H1 (cell line): ENCODE measurements around the gene JMJD1C. TPM values are rescaled to one million over a fixed set of nuclear protein-coding genes. Genes with fewer than 3 reads are reported as not detected.

Source experiments
- CTBP2 ChIP-seq: IDR thresholded peaks from 2 replicates; pipeline ENCODE4 v1.7.0; 2011; ENCODE audit warnings: borderline replicate concordance, mild to moderate bottlenecking, moderate library complexity, mixed read lengths, low read length; ENCODE audit not compliant: insufficient read depth, insufficient read length
- NANOG ChIP-seq: IDR thresholded peaks from 2 replicates; pipeline ENCODE4 v1.6.1; 2011; ENCODE audit warnings: low read length, low read depth, mild to moderate bottlenecking, inconsistent platforms; ENCODE audit not compliant: insufficient read depth, poor library complexity, severe bottlenecking
- TBP ChIP-seq: IDR thresholded peaks from 2 replicates; pipeline ENCODE4 v1.6.1; 2011; ENCODE audit warnings: low read depth, low read length, improper control_type of control experiment
- TCF12 ChIP-seq: IDR thresholded peaks from 2 replicates; pipeline ENCODE4 v1.6.1; 2011; ENCODE audit warnings: low read depth, mild to moderate bottlenecking, low read length
- polyA plus RNA-seq, 7 experiments: library from polyadenylated mRNA; depleted of rRNA in 3 of 7; stranded (reverse) in 5 of 7; unstranded in 2 of 7; fragments of >200 nt in 5 of 7; fragments of 200-250 nt in 2 of 7; gene quantifications; 1 replicate in 5 of 7; 2 replicates in 1 of 7; 4 replicates in 1 of 7; pipeline versions ENCODE4 v1.2.1 to v1.2.3, GENCODE V29; 2011 to 2013; ENCODE audit warnings: missing spikeins in 2 of 7, mixed read lengths in 2 of 7
- total RNA-seq: library from RNA; stranded (reverse); fragmentation: NEBNext Ultra II Directional; extraction: Animal tissue kit (Norgen Biotek cat#: 25700); gene quantifications from 2 replicates; pipeline ENCODE4 v1.2.1, GENCODE V29; 2021

The JMJD1C gene
- total and polyA plus RNA-seq, 2 of the 8 experiments (the other 6 are each of a cell fraction or from before 2014, with no cell fraction given), result 54.5 to 210 TPM

- TF ChIP-seq TBP (no peak), CTBP2 (no peak), TCF12 (no peak), NANOG (no peak)
Observed at GRCh38 chr10:63169624-63170023, 296.2 kb downstream of the JMJD1C start (continued).
